Stimulated activated CD4-positive, alpha-beta T cell treated with anti-CD3 and anti-CD28 coated beads, Interleukin-15, amount 100 ng/mL, for 48 hours (primary cell): ENCODE measurements around the gene FOXM1.

Experiments used
- DNase-seq, 2 donors: peaks; one replicate each; pipeline ENCODE4 v3.0.0-alpha.2; 2020; ENCODE audit warnings: low read depth in 2 of 2

Gene FOXM1

GRCh38 chr12:2842948-2843347, 34.0 kb downstream of the FOXM1 start:
- no peak for DNase-seq

GRCh38 chr12:2841056-2841650, 35.8 kb downstream of the FOXM1 start:
- DNase-seq = no peak

- DNase-seq = no peak
These were observed 40.4 kb downstream of the FOXM1 start for GRCh38 chr12:2836574-2836973.

- DNase-seq = no peak
These were observed 41.1 kb downstream of the FOXM1 start for GRCh38 chr12:2835691-2836403.

- DNase-seq = no peak
These were observed 42.1 kb downstream of the FOXM1 start, which contains the start of gene NRIP2 for GRCh38 chr12:2834581-2835491. Gene NRIP2 (minus strand): TSS chr12:2835035. CDS start chr12:2834983, 52 bp downstream.

GRCh38 chr12:2833810-2834209, 43.2 kb downstream of the FOXM1 start:
- DNase-seq = no peak

GRCh38 chr12:2833327-2833726, 43.6 kb downstream of the FOXM1 start:
- no peak for DNase-seq

GRCh38 chr12:2832550-2833127, 44.3 kb downstream of the FOXM1 start:
- no peak for DNase-seq

GRCh38 chr12:2829275-2829674, 47.7 kb downstream of the FOXM1 start:
- DNase-seq = no peak

- DNase-seq = no peak
These were observed 50.1 kb downstream of the FOXM1 start for GRCh38 chr12:2826721-2827515.

- DNase-seq = no peak
These were observed 50.9 kb downstream of the FOXM1 start for GRCh38 chr12:2826036-2826435.

- no peak for DNase-seq
These were observed 51.8 kb downstream of the FOXM1 start for GRCh38 chr12:2825132-2825531.

- DNase-seq = no peak
These were observed 52.4 kb downstream of the FOXM1 start for GRCh38 chr12:2824541-2824940.

- DNase-seq = no peak
These were observed 53.5 kb downstream of the FOXM1 start for GRCh38 chr12:2823483-2823882.

GRCh38 chr12:2820432-2820831, 56.5 kb downstream of the FOXM1 start:
- DNase-seq = no peak

GRCh38 chr12:2819810-2820209, 57.2 kb downstream of the FOXM1 start:
- DNase-seq = no peak

GRCh38 chr12:2813214-2814185, 63.5 kb downstream of the FOXM1 start:
- peak in 1 of 2 donors; percentile 46 for DNase-seq

GRCh38 chr12:2812290-2813213, 64.4 kb downstream of the FOXM1 start, which contains the start of gene ITFG2:
Gene ITFG2 (plus strand): TSS chr12:2812668. CDS start chr12:2812761, 93 bp downstream.
- DNase-seq = peak; percentile 94 to 95

- no peak for DNase-seq
These were observed 65.2 kb downstream of the FOXM1 start for GRCh38 chr12:2811801-2812200.
